NCI-H526 treated with DMSO at 0.1 percent for 48 hours (cell line): ENCODE measurements around the gene CEP78.
A peak's percentile ranks its signal among the peaks of the same experiment; 100 is the strongest.

Source experiments
- DNase-seq: peaks from one replicate; lab custom pipeline; 2025; lab: John Stamatoyannopoulos, UW

The CEP78 gene

GRCh38 chr9:78286125-78286524 lies 50.2 kb downstream of the CEP78 start:
- no peak for DNase-seq

DNA sequence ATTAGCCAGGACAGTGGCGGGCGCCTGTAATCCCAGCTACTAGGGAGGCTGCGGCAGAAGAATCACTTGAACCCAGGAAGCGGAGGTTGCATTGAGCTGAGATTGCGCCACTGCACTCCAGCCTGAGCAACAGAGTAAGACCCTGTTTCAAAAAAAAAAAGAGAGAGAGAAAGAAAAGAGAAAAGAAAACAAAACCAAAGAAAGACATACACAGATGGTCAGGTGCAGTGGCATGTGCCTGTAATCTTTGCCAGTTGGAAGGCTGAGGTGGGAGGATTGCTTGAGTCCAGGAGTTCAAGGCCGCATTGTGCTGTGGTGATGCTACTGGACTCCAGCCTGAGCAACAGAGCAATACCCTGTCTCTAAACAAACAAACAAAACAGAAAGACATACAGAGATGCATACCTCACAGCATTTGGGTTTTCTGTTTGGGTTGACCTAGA lies 51.1 kb downstream of the CEP78 start:
- DNase-seq = no peak

- DNase-seq = no peak
Observed at GRCh38 chr9:78288214-78288892, 52.5 kb downstream of the CEP78 start.

GRCh38 chr9:78289474-78289873 lies 53.6 kb downstream of the CEP78 start:
- DNase-seq = no peak

GRCh38 chr9:78291240-78291925 lies 55.5 kb downstream of the CEP78 start:
- no peak for DNase-seq

GRCh38 chr9:78292026-78292425 lies 56.2 kb downstream of the CEP78 start:
- no peak for DNase-seq

GRCh38 chr9:78292716-78293497 lies 57.0 kb downstream of the CEP78 start:
- DNase-seq = no peak

GRCh38 chr9:78294290-78295176 lies 58.7 kb downstream of the CEP78 start:
- DNase-seq = no peak

GRCh38 chr9:78295177-78295575 lies 59.3 kb downstream of the CEP78 start:
- no peak for DNase-seq

DNA sequence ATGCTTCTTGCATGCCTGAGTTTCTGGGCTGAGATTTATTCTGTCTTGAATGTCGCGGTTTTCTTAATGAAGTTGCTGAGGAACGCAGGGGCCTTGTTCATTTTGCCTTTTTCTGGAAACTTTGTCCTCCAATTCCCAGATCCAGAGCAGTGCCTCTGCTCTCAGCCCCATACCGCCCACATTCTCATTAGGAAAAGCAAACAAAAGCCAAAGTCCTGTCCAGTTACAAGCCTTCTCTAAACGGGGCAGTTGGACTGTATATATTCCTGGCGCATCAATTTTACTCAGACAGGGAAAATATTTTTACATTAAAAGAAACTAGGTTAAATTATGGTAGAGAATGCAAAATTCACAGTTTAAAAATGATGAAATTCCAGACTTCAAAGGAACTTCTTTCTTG lies 59.9 kb downstream of the CEP78 start:
- no peak for DNase-seq

DNA sequence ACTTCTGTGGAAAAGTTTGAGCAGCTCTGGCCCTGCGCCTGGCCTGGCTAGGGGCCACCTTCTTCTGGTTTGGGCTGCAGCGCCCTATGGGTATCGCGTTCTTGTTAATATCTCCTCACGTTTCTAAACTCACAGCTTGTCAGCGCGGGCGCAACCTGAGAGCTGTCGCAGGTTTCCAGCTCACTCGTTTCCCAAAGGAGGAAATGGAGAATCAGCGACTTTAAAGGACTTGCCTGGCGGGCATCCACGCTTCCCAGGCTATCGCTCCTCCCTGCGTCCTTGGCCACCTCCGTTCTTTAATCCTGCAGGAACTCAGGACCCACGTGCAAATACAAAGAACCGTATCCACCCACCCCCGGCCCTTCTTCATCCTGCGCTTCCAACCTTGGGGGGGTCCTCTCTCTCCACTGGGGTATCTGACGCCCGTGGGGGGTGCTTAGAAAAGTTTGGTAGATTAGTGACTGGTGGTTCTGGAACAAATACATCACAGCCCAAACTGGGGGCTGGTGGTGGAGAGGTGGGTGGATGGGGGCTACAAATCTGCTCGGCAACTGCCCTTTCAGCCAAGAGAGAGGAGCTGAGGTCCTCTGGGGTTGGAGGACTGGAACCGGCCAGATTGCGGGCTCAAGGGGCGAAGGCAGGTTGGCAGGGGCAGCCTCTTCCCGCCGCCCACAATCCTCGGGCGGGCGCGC lies 60.5 kb downstream of the CEP78 start:
- DNase-seq = peak; percentile 28

DNA sequence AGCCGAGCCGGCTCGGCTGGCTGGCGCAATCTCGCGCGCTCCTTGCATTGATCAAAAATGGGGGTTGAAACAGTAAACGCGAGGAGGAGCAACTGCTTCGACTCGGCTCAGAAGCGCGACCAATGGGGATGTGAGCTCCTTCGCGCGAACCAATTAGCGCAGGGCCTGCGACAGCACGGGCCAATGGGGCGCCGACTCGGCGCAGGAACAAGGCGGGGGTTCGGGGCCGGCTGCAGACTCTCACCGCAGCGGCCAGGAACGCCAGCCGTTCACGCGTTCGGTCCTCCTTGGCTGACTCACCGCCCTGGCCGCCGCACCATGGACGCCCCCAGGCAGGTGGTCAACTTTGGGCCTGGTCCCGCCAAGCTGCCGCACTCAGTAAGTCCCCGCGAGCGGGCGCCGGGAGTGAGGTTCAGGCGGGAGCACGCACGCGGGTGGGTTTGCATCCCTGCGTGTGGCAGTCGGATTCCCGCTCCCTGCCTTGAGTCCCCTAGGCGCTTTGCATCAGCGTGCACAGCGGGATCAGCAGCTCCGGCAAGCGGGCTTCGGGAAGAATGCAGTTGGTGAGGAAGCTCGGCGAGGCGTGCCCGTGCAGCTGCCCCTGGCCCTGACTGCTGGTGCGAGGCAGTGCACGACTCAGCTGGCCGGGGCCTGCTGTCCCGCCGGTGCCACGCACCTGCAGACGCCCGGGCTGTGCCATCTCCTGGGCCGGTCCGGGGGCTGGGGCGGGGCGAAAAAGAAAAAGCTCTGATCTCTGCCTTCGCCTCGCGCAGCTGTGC lies 61.2 kb downstream of the CEP78 start, which contains the start of gene PSAT1:
Gene PSAT1, plus strand, starts transcription at position 233 of the 779 bp plus-strand sequence. Its CDS starts 86 bp downstream, at position 319.
- peak; percentile 71 for DNase-seq

DNA sequence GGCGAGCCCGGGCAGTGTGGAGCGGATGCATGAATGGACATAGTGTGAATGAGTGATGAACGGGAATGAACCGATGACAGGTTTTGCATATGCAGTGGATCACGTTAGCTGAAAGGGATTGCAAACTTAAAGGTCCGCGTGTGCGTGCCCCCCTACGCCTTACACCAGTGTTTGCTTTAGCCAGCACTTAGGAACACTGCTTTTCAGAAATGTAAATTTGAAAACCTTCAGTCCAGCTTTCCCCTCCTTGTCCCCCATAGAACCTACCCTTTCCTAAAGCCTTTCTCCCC lies 61.7 kb downstream of the CEP78 start:
- peak; percentile 71 for DNase-seq

DNA sequence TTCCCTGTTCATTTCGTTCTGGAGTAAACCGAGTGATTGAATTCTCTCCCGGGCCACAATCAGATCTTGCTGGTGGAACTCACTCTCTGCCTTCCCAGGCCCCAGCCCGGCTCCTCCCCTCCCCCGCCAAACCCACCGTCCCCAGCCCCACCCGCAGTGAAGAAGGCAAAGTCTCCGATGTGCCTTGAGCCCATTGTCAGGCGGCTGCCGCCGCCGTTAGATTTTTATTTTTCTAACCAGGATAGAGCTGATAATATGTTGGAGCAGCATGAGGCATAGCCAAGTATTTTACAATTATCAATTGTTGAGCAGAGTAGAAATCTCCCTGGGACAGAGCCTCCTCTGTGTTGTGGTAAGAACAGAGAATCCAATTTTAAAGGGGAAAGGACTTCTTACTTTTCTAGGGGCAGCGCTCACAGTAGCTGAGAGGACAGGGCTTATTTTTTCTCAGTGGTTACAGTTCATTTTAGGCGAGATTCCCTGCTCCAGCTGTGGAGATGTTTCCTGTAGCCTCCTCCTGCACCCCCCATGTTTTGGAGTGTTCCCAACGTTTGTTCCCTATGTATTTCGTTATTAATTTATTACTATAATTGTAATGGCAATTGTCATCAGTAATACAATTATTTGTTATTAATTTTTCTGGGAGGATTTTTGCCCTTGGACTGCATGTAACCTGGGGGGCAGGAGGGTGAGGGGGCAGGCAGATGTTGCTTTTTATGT lies 62.3 kb downstream of the CEP78 start:
- DNase-seq = no peak

- DNase-seq = no peak
Observed at GRCh38 chr9:78300209-78300608, 64.3 kb downstream of the CEP78 start.

DNA sequence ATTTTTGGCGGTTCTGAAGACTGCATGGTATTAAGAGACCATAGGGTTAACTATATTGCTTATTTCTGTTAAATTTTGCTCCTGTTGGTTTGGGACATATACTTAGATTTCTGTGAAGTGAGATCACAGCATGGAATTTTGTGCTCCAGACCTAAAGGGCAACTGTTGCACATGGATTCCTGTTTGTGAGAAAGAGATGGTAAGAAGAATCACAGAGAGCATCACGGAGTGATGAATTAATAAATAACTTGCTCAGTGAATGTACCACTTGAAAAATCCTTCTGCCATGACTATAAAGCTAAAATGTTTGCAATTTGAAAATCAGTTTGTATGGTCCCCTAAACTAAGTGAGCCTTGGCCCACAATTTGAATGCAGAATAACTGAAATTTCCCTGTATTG lies 65.6 kb downstream of the CEP78 start:
- DNase-seq = no peak

DNA sequence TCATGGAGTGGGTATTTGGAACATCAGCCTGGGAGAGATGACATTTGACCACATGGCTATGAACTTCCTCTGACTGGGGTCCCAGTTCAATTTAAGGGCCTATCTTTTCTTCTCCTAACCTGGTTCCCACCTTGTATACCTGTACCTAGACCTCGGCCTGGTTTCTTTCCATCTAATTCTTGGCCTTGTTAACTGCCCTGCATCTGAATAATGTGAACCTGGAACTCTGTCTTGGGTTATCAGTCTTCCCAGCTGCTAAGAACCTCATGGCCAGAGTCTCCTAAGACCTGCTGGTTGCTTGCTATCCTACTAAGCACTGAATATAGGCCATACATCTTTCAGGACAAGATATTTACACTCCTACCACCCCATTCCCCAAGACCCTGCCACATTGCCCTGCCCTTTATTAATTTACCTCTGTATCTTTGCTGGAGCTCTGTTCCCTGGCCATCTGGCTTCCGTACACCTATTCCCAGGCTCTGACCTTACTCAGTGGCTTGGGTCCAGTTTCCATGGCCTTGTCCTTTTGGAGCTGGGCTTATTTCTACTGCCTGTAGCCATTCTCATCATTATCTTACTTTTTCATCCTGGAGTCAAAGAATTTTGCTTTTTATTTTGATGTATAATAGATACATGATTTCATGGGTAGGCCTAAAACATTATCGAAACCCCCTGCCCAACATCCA lies 67.6 kb downstream of the CEP78 start:
- DNase-seq = no peak

- no peak for DNase-seq
Observed at GRCh38 chr9:78304357-78304756, 68.5 kb downstream of the CEP78 start.
